Suprapubic skin (tissue), 3 donors: ENCODE measurements around the gene SRCAP.

Experiments used
- CTCF ChIP-seq, 2 donors: fragments of 200-600 bp in 1 of 2; fragments of 450-650 bp in 1 of 2; sonication (generic) in 1 of 2; IDR thresholded peaks; one replicate each; pipeline ENCODE4 v1.5.1; 2016 to 2019; ENCODE audit warnings: antibody characterized with exemption in 2 of 2, mild to moderate bottlenecking in 1 of 2, moderate library complexity in 1 of 2
- POLR2AphosphoS5 ChIP-seq, 3 donors: sonication (generic); formaldehyde crosslinking; IDR thresholded peaks; one replicate each; pipeline ENCODE4 v1.6.1; 2017; ENCODE audit warnings: antibody characterized with exemption in 3 of 3

- no peak for TF ChIP-seq CTCF (IDR thresholded peaks at IDR 0.05)
- no peak for TF ChIP-seq POLR2AphosphoS5 (IDR thresholded peaks at IDR 0.05)
Measured at GRCh38 chr16:30725418-30725792, 26.4 kb downstream of the SRCAP start.
